ENCODE data around the gene MRPL10.

- TF ChIP-seq, protein P1, sequence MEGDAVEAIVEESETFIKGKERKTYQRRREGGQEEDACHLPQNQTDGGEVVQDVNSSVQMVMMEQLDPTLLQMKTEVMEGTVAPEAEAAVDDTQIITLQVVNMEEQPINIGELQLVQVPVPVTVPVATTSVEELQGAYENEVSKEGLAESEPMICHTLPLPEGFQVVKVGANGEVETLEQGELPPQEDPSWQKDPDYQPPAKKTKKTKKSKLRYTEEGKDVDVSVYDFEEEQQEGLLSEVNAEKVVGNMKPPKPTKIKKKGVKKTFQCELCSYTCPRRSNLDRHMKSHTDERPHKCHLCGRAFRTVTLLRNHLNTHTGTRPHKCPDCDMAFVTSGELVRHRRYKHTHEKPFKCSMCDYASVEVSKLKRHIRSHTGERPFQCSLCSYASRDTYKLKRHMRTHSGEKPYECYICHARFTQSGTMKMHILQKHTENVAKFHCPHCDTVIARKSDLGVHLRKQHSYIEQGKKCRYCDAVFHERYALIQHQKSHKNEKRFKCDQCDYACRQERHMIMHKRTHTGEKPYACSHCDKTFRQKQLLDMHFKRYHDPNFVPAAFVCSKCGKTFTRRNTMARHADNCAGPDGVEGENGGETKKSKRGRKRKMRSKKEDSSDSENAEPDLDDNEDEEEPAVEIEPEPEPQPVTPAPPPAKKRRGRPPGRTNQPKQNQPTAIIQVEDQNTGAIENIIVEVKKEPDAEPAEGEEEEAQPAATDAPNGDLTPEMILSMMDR (IDR thresholded peaks at IDR 0.05; ENCODE audit: insufficient read depth, low read length) = no peak
- no peak for TF ChIP-seq POLR2AphosphoS5 (IDR thresholded peaks at IDR 0.05; ENCODE audit: low read depth)
- TF ChIP-seq, protein P2, sequence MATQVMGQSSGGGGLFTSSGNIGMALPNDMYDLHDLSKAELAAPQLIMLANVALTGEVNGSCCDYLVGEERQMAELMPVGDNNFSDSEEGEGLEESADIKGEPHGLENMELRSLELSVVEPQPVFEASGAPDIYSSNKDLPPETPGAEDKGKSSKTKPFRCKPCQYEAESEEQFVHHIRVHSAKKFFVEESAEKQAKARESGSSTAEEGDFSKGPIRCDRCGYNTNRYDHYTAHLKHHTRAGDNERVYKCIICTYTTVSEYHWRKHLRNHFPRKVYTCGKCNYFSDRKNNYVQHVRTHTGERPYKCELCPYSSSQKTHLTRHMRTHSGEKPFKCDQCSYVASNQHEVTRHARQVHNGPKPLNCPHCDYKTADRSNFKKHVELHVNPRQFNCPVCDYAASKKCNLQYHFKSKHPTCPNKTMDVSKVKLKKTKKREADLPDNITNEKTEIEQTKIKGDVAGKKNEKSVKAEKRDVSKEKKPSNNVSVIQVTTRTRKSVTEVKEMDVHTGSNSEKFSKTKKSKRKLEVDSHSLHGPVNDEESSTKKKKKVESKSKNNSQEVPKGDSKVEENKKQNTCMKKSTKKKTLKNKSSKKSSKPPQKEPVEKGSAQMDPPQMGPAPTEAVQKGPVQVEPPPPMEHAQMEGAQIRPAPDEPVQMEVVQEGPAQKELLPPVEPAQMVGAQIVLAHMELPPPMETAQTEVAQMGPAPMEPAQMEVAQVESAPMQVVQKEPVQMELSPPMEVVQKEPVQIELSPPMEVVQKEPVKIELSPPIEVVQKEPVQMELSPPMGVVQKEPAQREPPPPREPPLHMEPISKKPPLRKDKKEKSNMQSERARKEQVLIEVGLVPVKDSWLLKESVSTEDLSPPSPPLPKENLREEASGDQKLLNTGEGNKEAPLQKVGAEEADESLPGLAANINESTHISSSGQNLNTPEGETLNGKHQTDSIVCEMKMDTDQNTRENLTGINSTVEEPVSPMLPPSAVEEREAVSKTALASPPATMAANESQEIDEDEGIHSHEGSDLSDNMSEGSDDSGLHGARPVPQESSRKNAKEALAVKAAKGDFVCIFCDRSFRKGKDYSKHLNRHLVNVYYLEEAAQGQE (IDR thresholded peaks at IDR 0.05; ENCODE audit: insufficient replicate concordance, low read depth) = no peak
Observed at GRCh38 chr17:47830396-47831002, 842 bp downstream of the MRPL10 start.
